IPS-18a (cell line): ENCODE measurements around the gene COLQ.
"Not testable (repeated sequence)": the region's sequence is repeated elsewhere in the genome, so short reads cannot be mapped to it uniquely, and the experiment has no call there.

Experiments used
- H3K27ac ChIP-seq: one replicate; pipeline ENCODE4 v1.5.1; 2013; ENCODE audit warnings: low read length
- H3K27me3 ChIP-seq: one replicate; pipeline ENCODE4 v1.6.1; 2013; ENCODE audit warnings: mild to moderate bottlenecking, low read length; ENCODE audit not compliant: control insufficient read depth, insufficient read depth
- H3K36me3 ChIP-seq: one replicate; pipeline ENCODE4 v1.6.1; 2013; ENCODE audit warnings: low read depth, low read length; ENCODE audit not compliant: control insufficient read depth
- H3K4me1 ChIP-seq: one replicate; pipeline ENCODE4 v1.6.1; 2013; ENCODE audit warnings: low read depth, low read length; ENCODE audit not compliant: control insufficient read depth
- H3K4me3 ChIP-seq: one replicate; pipeline ENCODE4 v1.5.1; 2013; ENCODE audit warnings: low read length
- H3K9ac ChIP-seq: one replicate; pipeline ENCODE4 v1.6.1; 2013; ENCODE audit warnings: mild to moderate bottlenecking, low read length, moderate library complexity
- H3K9me3 ChIP-seq: one replicate; pipeline ENCODE4 v1.6.1; 2013; ENCODE audit warnings: low read depth, low read length; ENCODE audit not compliant: control insufficient read depth

Gene COLQ

GRCh38 chr3:15538345-15538744, 16.8 kb upstream of the COLQ start:
- no peak overlapping the region for H3K27ac ChIP-seq
- H3K27me3 ChIP-seq = no peaks in the 10 kb centered on the region

GRCh38 chr3:15536856-15537255, 15.3 kb upstream of the COLQ start:
- Histone ChIP-seq H3K36me3 (no peaks in the 10 kb centered on the region), H3K9me3 (no peaks in the 10 kb centered on the region), H3K4me3 (no peak overlapping the region), H3K27ac (no peak overlapping the region), H3K27me3 (no peaks in the 10 kb centered on the region), H3K9ac (no peak overlapping the region), H3K4me1 (no peaks in the 10 kb centered on the region)

More at GRCh38 chr3:15538345-15538744, 16.8 kb upstream of the COLQ start:
- Histone ChIP-seq H3K9ac (no peak overlapping the region), H3K4me3 (no peak overlapping the region), H3K4me1 (no peaks in the 10 kb centered on the region), H3K9me3 (no peaks in the 10 kb centered on the region), H3K36me3 (no peaks in the 10 kb centered on the region)

GRCh38 chr3:15535732-15536131, 14.2 kb upstream of the COLQ start:
- Histone ChIP-seq H3K9ac (no peak overlapping the region), H3K9me3 (no peaks in the 10 kb centered on the region), H3K27me3 (no peaks in the 10 kb centered on the region), H3K27ac (no peak overlapping the region), H3K36me3 (no peaks in the 10 kb centered on the region), H3K4me3 (no peak overlapping the region), H3K4me1 (no peaks in the 10 kb centered on the region)

GRCh38 chr3:15532614-15533013, 11.1 kb upstream of the COLQ start:
- not testable (repeated sequence) for H3K9me3 ChIP-seq, H3K36me3 ChIP-seq, H3K27me3 ChIP-seq, H3K4me1 ChIP-seq, H3K27ac ChIP-seq, H3K9ac ChIP-seq, H3K4me3 ChIP-seq

- Histone ChIP-seq H3K9me3 (no peaks in the 10 kb centered on the region), H3K27me3 (no peaks in the 10 kb centered on the region), H3K27ac (no peak overlapping the region), H3K36me3 (no peaks in the 10 kb centered on the region), H3K4me1 (peaks cover 4% of the 10 kb centered on the region), H3K9ac (no peak overlapping the region), H3K4me3 (no peak overlapping the region)
Measured at GRCh38 chr3:15531346-15531745, 9.8 kb upstream of the COLQ start.

GRCh38 chr3:15528854-15529537, 7.5 kb upstream of the COLQ start:
- no peak overlapping the region for H3K4me3 ChIP-seq
- no peak overlapping the region for H3K27ac ChIP-seq
- H3K9me3 ChIP-seq = no peaks in the 10 kb centered on the region
- peaks cover 4% of the 10 kb centered on the region for H3K4me1 ChIP-seq
- peaks cover 20% of the 10 kb centered on the region for H3K27me3 ChIP-seq
- no peaks in the 10 kb centered on the region for H3K36me3 ChIP-seq
- H3K9ac ChIP-seq = no peak overlapping the region

GRCh38 chr3:15527031-15527459, 5.5 kb upstream of the COLQ start:
- no peak overlapping the region for H3K27ac ChIP-seq
- H3K36me3 ChIP-seq = no peaks in the 10 kb centered on the region
- H3K9me3 ChIP-seq = no peaks in the 10 kb centered on the region
- peaks cover 39% of the 10 kb centered on the region for H3K27me3 ChIP-seq
- peaks cover 4% of the 10 kb centered on the region for H3K4me1 ChIP-seq
- H3K9ac ChIP-seq = no peak overlapping the region
- H3K4me3 ChIP-seq = no peak overlapping the region

- Histone ChIP-seq H3K9ac (no peak overlapping the region), H3K36me3 (no peaks in the 10 kb centered on the region), H3K4me1 (peaks cover 9% of the 10 kb centered on the region), H3K27ac (no peak overlapping the region), H3K4me3 (no peak overlapping the region), H3K9me3 (no peaks in the 10 kb centered on the region), H3K27me3 (peaks cover 46% of the 10 kb centered on the region)
Measured at GRCh38 chr3:15525790-15526189, 4.3 kb upstream of the COLQ start.

- Histone ChIP-seq H3K9ac (no peak overlapping the region), H3K27ac (no peak overlapping the region), H3K27me3 (peaks cover 56% of the 10 kb centered on the region), H3K4me3 (no peak overlapping the region), H3K9me3 (no peaks in the 10 kb centered on the region), H3K4me1 (peaks cover 9% of the 10 kb centered on the region), H3K36me3 (no peaks in the 10 kb centered on the region)
Measured at GRCh38 chr3:15523660-15524417, 2.3 kb upstream of the COLQ start.

- no peak overlapping the region for H3K4me3 ChIP-seq
- no peak overlapping the region for H3K9ac ChIP-seq
- no peak overlapping the region for H3K27ac ChIP-seq
Measured at GRCh38 chr3:15522016-15522415, 510 bp upstream of the COLQ start.

GRCh38 chr3:15520804-15521572, 518 bp downstream of the COLQ start:
- no peak overlapping the region for H3K27ac ChIP-seq
- peaks cover 56% of the 10 kb centered on the region for H3K27me3 ChIP-seq
- H3K36me3 ChIP-seq = no peaks in the 10 kb centered on the region
- peaks cover 5% of the 10 kb centered on the region for H3K4me1 ChIP-seq
- no peak overlapping the region for H3K9ac ChIP-seq
- no peaks in the 10 kb centered on the region for H3K9me3 ChIP-seq
- H3K4me3 ChIP-seq = no peak overlapping the region

More at GRCh38 chr3:15522016-15522415, 510 bp upstream of the COLQ start:
- Histone ChIP-seq H3K4me1 (peaks cover 6% of the 10 kb centered on the region), H3K27me3 (peaks cover 56% of the 10 kb centered on the region), H3K36me3 (no peaks in the 10 kb centered on the region), H3K9me3 (no peaks in the 10 kb centered on the region)
